ENCODE results near the gene PODN.

GRCh38 chr1:53121319-53122172 is 59.5 kb downstream of the PODN start:
- TF ChIP-seq CTCF (IDR thresholded peaks at IDR 0.05; ENCODE audit: poor library complexity) (no peak), EZH2phosphoT487 (IDR thresholded peaks at IDR 0.05; ENCODE audit: low read depth, severe bottlenecking, unreplicated experiment) (no peak), EZH2 (IDR thresholded peaks at IDR 0.05; ENCODE audit: borderline replicate concordance) (no peak)

Data from hepatocyte (in vitro differentiated cells).